NCI-H2171 treated with DMSO at 0.1 percent for 48 hours (cell line): ENCODE data around the gene RAP1GAP2.
"Not testable (repeated sequence)": the region's sequence is repeated elsewhere in the genome, so short reads cannot be mapped to it uniquely, and the experiment has no call there.

Source experiments
- DNase-seq: peaks from one replicate; lab custom pipeline; 2025; lab: John Stamatoyannopoulos, UW

RAP1GAP2 gene

DNA sequence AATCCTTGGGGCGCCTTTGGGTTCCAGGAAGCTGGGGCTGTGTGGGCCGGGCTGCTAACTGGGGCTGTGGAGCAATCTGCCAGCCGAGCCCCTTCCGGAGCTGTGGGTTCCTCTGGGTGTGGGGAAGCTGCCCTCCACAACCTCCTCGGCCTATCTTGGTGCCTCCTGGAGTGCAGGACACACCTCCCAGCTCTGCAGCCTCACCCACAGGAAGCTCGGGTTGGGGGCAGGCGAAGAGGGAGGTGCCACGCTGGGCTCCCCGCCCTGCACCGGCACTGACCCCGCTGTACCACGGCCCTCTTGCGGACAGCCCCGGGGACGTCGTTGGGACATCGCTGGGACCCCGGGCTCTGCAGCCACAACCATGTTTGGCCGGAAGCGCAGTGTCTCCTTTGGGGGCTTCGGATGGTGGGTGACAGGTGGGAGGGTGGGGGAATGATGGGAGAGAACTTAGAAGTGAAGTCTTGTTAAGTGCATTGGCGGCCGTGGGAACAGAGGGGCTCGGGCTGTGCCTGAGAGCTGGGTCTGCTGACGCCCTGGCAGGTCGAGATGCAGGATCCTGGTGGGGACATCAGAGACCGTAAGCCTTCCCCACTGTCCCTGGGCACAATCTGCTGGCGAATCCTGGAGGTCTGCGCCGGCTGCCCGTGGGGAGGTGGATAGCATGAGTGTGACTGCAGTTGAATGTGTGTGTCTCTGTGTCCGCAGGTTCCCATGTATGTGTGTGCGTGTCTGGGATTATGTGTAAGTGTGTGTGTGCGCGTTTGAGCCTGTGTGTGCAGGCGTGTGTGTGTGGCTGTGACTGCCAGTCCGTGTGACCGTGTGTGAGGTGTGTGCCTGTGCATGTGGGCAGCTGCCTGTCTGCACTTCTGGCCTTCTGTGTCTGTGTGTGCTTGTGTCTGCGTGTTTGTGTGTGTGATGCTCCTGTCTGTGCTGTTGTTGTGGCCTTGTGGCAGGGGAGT is at the start of gene RAP1GAP2:
TSS of gene RAP1GAP2 (plus strand) at position 275 of the 962 bp plus-strand sequence. CDS start at position 365, 90 bp downstream.
- no peak for DNase-seq

DNA sequence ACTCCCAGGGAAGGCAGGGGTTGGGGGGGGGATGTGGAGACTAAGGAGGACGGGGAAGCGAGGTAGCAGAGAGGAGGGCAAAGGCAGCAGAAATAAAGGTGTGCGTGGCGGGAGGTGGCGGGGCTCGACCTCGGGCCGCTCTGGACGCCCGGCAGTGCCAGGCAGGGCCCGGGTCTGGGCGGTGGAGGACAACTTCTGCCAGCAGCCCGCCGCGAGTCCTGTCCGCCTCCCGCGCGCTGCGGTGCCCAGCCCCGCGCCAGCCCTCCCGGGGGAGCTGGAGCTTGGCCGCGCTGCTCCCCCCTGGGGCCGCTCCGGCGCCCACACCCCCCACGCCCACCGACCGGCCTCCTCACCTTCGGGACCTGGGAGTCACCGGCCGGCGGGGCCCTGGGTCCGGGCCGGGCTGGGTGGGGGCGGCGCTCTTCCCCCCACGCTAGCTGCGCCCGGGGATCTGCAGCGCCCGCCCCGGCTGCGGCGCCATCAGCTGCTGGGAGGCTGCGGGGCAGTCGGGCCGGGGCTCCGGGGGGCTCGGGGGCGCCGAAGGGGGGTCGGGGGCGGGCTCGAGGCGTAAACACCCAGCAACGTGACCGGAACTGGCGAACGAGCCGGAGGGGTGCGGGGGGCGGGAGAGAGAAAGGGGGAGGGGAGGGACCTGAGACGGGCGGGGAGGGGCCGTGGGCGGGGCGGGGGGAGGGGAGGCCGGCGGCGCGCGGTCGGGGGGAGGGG is 47.0 kb upstream of the RAP1GAP2 start, which contains the start of gene CCDC92B:
TSS of gene CCDC92B (minus strand) at position 595 of the 726 bp plus-strand sequence. CDS start 14,507 bp downstream, outside the sequence.
- peak; percentile 64 for DNase-seq

DNA sequence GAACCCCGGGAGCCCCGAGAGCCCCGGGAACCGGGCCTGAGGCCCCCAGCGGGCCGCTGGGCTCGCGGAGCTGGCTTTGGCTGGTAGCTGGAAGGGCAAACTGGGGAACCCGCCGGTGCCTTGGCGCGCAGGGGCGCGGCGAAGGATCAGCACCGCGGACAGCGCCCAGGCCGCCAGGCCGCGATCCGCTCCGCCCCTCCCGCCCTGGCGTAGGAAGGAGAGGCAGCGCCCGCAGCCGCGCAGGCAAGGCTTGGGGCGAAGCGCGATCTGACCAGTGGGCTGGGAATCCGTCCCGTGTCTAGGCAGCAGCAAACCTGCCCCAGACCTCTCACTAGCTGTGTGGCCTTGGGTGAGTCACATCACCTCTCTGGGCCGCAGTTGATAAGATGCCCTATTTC is 46.5 kb upstream of the RAP1GAP2 start:
- no peak for DNase-seq

DNA sequence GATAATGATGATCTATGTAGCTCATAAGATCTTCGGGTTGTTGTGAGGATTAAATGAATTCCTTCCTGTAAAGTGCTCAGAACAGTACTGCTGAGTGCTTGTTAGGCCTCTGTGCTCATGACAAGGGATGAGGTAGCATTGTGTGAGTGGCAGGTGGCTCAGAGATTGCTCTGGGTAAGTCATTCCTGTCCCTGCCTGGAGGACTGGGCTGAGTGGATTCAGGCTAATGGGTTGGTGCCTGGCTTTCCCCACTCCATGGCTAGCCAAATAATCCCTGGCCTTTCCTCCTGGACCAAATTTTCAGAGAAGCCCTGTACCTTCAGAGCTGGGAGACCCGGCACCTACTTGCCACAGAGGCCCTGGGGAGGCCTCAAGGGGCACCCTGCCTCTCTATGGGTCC is 45.5 kb upstream of the RAP1GAP2 start:
- DNase-seq = no peak

DNA sequence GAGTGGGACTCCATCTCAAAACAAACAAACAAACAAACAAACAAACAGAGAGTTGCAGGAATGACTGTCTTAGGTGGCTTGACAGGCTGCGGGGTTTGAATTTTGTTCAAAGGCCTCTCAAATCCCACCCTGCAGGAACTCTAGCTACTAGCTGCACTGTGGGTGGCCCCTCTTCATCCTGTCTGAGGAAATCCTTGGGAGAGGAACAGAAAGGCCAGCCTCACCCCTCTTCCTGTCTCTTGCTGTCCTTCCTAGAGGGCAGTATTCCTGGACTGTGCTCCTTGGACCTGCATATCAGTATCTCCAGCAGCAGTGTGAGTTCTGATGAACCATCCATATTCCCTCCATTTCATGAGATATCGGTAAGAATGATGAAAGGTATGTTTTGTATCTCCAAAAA is 44.7 kb upstream of the RAP1GAP2 start:
- no peak for DNase-seq

DNA sequence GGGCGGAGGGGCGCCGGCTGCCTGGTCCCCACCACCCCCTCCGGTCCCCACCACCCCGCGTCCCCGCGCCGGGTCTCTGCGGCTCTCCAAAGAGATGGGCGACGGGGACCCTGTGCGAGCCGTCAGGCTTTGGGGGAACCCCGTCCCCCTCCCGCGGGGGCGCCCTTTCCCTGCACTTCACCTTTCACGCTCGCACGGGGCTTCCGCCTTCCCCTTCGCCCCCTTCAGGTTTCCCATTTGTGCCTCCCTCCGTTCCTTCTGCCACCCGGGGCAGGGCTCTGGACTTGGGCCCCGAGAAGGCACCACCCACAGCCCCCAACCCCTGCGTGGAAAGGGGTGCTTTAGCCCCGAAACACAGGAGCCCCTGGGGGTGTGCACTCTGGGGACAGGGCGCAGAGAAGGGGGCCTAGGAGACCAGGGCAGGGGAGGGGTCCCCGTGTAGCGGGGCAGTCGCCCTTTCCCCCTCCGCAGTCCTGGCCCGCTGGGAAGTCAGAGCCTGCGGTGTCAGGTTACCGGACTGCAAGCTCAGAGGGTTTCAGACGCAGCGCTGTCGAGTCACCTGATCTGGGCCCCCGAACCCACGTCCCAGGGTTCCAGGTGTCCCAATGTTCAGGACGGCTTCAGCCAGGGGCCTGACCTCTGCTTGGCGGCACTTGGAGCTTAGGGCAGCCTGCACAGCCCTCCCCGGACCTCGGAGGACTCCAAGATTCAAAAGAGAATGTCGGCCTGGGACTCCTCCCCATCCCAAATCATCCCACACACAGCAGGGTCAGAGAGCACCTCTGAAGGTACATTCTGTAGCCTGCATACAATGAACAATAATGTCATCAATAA is 40.1 kb upstream of the RAP1GAP2 start:
- DNase-seq = peak; percentile 52

DNA sequence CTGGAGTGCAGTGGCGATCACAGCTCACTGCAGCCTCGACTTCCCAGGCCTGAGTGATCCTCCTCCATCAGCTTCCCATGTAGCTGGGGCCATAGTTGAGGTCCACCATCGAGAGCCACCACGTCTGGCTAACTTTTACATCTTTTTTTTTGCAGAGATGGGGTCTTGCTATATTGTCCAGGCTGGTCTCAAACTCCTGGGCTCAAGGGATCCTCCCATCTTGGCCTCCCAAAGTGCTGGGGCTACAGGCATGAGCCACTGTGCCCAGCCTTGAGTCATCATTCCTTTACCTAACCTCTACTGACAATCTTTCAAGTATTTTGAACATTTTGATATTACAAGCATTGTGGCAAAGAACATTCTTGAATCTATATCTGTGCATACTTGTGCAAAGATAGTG is 37.4 kb upstream of the RAP1GAP2 start:
- no peak for DNase-seq

DNA sequence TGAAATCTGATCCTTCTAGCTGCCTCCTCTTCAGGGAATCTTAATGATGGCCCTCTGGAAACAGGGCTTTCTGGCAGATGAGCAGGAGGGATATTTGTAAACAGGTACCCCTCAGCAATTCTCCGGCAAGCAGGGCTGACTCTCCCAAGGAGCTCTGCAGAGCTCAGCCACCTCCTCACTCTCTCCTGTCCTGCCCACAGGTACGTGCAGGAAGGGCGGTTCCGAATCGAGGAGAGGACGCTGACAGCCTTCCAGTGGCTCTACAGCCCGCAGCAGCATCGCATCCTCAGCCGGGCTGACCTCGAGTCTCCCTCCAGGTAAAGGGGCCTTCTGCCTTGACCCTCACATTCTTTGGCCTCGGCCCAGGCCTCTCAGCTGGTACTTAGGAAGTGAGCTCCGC is 26.1 kb upstream of the RAP1GAP2 start:
- peak; percentile 79 for DNase-seq

DNA sequence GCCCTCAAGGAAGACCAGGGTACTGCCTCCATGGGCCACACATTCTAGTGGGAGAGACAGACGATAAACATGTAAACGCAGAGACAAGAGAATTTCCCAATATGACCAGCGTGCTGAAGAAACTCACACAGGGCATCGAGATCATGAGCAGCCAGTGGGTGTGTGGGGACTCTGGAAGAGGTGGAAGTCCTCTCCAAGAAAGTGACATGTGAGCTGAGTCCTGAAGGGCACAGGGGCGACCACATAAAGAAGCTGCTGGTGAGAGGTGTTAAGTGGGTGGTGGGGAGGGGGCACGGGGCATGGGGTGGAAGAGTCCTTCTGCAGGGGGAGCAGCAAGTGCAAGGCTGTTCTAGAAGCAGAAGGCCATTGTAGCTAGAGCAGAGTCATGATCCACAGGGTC is 21.0 kb upstream of the RAP1GAP2 start:
- no peak for DNase-seq

DNA sequence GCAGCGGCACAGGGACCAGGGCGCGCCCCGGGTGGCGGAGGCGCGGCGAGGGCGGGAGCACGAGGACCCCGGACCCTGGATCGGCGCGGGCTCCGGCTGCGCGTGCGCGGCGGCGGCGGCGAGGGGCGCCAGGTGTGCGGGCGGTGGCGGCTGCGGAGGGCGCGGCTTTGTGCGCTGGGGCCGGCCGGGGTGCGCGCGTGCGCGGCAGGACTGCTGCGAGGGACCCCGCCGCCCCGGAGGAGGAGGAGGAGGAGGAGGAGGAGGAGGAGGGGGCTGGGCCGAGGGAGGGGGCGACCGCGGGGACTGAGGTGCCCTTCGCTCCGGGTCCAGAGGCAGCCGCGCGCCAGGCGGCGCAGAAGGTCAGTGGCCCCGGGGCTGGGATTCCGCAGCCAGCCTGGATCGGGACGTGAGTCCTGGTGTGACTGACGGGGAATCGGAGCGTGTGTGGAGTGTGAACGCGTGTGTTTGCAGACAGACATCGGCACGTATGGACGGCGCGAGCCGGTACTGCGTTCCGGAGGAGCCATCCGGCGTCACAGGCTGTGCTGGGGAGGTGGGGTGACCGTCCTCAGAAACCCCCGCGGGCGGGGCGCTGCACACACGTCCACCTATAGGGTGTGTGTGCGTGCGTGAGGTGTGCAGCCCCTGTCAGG is 19.5 kb upstream of the RAP1GAP2 start:
- peak; percentile 83 for DNase-seq

DNA sequence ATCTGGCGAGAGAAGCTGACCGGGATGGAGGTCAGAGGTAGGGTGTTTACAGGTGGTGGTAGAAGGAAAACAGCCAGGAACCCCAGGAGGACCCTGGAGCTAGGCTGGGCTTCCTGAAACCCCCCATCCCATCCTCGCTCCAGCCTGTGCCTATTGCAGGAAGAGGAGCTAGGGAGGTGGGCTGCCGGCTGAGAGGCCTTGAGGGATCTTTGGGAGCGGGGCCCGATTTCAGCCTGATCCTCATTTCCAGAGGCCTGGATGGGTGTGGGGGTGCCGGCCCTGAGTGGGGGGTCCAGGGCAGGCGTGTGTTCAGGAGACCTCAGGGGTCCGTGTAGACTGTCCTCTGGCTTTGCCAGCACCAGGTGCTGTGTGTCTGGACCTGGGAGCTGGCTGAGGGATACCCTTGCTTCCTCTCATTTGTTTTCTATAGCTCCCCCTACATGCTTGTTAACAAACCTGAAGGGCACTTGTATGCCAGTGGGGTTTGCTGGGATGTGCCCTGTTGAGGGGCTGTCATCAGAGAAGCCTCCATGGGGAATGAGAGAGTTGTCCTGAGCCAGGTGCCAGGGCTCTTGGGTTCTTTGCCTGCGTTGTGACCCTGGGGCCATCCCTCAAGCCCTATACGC is 18.9 kb upstream of the RAP1GAP2 start:
- DNase-seq = peak; percentile 57

DNA sequence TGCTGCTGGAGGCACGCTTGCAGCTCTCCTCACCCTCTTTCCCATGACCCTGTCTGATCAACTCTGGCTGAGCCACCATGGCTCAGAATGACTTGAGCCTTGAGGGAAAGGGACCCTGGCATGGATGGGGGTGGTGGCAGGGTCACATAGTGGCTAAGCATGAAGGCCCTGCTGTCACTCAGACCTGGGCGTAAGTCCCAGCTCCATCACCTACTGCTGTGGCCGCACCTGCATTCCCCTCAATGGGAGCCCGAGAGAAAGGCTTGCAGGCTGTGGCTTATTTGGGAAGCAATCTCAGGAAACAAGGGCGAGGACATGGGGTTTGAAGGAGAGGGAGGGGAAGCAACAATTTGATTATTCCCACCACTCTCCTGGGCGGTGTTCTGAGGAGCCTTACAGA is 17.7 kb upstream of the RAP1GAP2 start:
- no peak for DNase-seq

DNA sequence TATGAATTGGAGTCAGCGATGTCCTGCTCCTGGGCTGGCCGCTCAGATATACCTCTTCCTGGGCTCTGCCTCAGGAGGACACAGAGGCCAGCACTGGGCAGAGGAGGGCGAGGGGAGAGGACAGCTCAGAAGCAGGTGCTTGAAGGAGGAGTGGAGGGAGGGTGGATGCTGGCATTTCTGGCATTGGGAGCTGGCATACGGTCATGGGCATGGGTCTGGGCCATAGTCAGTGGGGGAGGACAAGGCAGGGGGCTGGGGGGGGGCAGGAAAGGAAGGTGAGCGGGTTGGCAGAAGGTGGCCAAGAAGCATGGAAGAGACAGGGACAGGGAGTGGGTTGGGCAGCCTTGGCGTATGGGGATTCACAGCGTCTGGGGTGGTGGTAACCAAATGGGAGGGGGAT is 16.7 kb upstream of the RAP1GAP2 start:
- DNase-seq = no peak

DNA sequence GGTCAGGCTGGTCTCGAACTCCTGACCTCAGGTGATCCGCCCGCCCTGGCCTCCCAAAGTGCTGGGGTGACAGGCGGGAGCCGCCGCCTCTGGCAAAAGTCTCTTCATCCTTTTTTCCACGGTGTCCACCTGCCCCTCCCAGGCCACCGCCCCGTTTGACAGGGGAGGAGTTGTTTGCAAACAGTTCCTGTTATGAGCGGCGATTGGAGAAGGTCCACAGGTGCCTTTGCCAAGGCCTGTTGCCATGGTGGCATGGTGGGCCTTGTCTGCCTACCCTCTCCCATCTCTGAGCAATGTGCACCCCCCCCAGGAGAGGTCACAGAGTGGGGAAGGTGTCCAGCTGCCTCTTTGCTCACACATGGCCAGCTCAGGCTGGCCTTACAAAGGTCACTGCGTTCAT is 16.0 kb upstream of the RAP1GAP2 start:
- DNase-seq = no peak

DNA sequence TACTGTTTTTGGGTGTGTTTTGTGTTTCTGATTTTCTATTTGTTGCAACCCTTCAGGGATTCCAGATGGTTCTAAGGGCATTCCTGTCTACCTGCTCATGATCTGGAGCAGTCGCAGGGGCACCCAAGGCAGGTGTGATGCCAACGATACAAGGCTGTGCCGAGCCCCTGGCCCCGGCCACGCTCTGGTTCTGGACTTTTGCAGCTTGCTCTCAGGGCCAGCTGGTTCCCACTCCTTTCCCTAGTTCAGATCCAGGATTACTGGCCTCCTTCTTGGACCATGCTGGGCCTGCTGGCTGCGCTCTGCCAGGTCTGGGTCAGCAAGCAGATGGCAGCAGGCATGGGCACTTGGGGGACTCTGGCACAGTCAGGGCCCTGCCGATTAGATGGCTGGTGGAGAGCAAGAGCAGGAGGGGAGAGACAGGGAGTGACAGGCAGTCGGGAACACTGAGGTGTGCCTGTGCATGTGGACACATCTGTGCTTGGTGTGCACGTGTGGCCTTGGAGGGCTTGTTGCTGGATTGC is 15.2 kb upstream of the RAP1GAP2 start:
- no peak for DNase-seq

DNA sequence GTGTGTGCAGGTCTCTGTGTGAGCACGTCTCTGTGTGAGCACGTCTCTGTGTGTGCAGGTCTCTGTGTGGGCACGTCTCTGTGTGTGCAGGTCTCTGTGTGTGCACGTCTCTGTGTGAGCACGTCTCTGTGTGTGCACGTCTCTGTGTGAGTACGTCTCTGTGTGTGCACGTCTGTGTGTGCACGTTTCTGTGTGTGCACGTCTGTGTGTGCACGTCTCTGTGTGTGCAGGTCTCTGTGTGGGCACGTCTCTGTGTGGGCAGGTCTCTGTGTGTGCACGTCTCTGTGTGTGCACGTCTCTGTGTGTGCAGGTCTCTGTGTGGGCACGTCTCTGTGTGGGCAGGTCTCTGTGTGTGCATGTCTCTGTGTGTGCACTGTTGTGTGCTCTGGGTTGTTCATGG is 14.6 kb upstream of the RAP1GAP2 start:
- not testable (repeated sequence) for DNase-seq

DNA sequence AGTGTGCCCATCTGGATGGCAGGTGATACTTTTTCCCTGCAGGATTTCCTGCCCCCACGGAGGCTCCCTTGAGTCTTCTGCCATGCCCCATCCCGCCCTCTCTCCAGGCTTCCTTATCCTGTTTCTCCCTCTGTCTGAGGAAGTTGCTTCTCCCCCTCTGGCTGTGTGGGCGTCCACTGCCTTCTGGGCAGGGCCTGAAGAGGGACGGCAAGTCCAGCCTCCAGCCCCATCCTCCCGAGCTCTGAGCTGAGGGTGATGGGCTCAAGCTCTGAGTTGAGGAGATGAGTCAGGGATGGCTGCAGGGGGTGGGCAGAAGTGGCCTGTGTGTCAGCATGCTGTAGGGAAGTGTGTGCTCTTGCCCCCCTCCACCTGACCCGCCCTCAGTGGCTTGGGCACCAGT is 14.2 kb upstream of the RAP1GAP2 start:
- peak; percentile 32 for DNase-seq

DNA sequence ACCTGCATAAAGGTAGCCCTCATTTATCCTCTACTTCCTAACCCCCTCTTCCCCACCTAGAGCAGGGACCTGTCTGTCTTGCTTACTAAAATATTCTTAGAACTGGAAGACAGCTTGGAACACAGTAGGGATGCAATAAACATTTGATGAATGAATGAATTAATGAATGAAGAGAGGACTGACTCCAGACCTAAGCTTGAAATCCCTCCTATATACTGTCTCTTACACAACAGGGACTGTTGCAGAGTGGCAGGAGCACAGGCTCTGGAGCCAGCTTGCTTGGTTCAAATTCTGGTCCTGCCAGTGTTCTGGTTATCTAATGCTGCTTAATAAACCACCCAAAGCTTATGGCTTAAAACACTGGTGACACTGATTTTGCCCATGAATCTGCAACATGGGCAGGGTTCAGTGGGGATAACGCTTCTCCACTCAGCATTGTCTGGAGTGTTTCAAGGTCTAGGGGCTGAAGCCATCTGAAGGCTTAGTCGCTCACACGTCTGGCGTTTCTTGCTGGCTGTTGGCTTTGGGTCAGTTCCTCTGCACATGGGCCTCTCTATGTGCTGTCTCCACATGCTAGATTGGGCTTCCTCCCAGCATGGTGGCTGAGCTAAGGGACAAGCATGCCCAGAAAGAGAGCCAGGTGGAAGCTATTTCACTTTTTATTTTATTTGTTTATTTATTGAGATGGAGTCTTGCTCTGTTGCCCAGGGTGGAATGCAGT is 12.8 kb upstream of the RAP1GAP2 start:
- no peak for DNase-seq

DNA sequence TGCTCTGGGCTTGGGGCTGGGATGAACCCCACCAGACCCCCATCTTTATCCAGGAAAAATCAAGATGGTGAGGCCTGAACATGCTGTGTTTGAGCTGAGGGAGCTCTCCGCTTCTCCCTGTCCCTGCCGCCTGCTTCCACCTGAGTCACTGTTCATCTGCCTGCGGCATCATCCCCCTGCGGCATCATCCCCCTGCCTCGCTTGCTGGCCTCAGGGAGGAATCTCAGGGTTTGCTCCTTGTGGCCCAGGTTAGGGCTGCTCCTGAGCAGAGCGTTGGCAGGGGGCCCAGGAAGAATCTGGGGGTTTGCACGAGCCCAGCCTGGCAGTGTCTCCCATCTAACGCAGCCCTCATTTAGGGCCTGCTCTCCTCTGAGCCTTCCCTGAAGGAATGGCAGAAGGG is 11.4 kb upstream of the RAP1GAP2 start:
- DNase-seq = no peak

DNA sequence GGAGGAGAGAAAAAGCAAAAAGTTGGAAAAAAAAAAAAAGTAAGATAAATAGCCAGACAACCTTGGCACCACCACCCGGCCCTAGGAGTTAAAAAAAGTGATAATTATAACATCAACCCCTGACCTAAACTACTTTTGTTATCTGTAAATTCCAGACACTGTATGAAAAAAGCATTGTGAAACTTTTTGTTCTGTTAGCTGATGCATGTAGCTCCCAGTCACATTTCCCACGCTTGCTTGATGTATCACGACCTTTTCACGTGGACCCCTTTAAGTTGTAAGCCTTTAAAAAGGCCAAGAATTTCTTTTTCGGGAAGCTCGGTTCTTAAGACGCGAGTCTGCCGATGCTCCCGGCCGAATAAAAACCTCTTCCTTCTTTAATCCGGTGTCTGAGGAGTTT is 10.9 kb upstream of the RAP1GAP2 start:
- DNase-seq = not testable (repeated sequence)
